CD4-positive, alpha-beta T cell (primary cell): ENCODE data around the gene NKAIN2. TPM values are rescaled to one million over a fixed set of nuclear protein-coding genes. Genes with fewer than 3 reads are reported as not detected.

ENCODE experiments used
- ATAC-seq: fragments of 200-7000 bp; cut with Tn5 transposase; one replicate; pipeline ENCODE4 v1.10.0; 2022; ENCODE audit warnings: mild to moderate bottlenecking; ENCODE audit not compliant: poor library complexity
- CTCF ChIA-PET: fragments of 350-600 bp; sonication (Branson Sonifier 250); formaldehyde crosslinking; loops from one replicate; lab custom pipeline; 2021; ENCODE audit warnings: antibody characterized with exemption, inconsistent platforms; lab: Charles Lee
- POLR2A ChIA-PET: fragments of 350-600 bp; sonication (Branson Sonifier 250); formaldehyde crosslinking; loops from one replicate; lab custom pipeline; 2021; ENCODE audit warnings: antibody characterized with exemption, inconsistent platforms; lab: Charles Lee
- DNase-seq, 14 experiments: peaks; one replicate each; pipeline ENCODE4 v3.0.0-alpha.2; 2013 to 2020; ENCODE audit warnings: mixed read lengths in 2 of 14
- H3K27ac ChIP-seq, 2 donors: one replicate each; pipeline versions ENCODE4 v1.5.1 to v1.7.0; 2013; ENCODE audit warnings: low read length in 2 of 2, low read depth in 1 of 2, mild to moderate bottlenecking in 1 of 2
- H3K27me3 ChIP-seq, 2 experiments: 1 replicate in 1 of 2; 2 replicates in 1 of 2; pipeline versions ENCODE4 v1.6.1 to v1.7.0; 2013; ENCODE audit warnings: low read length in 2 of 2, control low read depth in 1 of 2, mild to moderate bottlenecking in 1 of 2, moderate library complexity in 1 of 2; ENCODE audit not compliant: insufficient read depth in 2 of 2, control insufficient read depth in 1 of 2
- H3K36me3 ChIP-seq: one replicate; pipeline ENCODE4 v1.6.1; 2013; ENCODE audit warnings: low read length, control low read depth; ENCODE audit not compliant: insufficient read depth
- H3K4me1 ChIP-seq: one replicate; pipeline ENCODE4 v1.6.1; 2013; ENCODE audit warnings: low read length, control low read depth; ENCODE audit not compliant: insufficient read depth
- H3K4me3 ChIP-seq: one replicate; pipeline ENCODE4 v1.5.1; 2013; ENCODE audit warnings: mild to moderate bottlenecking, low read length, moderate library complexity
- H3K9me3 ChIP-seq, 2 experiments: 1 replicate in 1 of 2; 2 replicates in 1 of 2; pipeline versions ENCODE4 v1.6.1 to v1.7.0; 2013; ENCODE audit warnings: low read length in 2 of 2, mild to moderate bottlenecking in 2 of 2, control low read depth in 1 of 2, moderate library complexity in 1 of 2; ENCODE audit not compliant: control insufficient read depth in 1 of 2, insufficient read depth in 1 of 2
- H3K27ac Mint-ChIP-seq: one replicate; pipeline ENCODE4 v1.8.0; 2020; ENCODE audit warnings: mixed read lengths
- H3K27me3 Mint-ChIP-seq: one replicate; pipeline ENCODE4 v1.8.0; 2021; ENCODE audit warnings: mixed read lengths
- H3K36me3 Mint-ChIP-seq: one replicate; pipeline ENCODE4 v1.8.0; 2021; ENCODE audit warnings: low read depth, mixed read lengths
- H3K4me1 Mint-ChIP-seq: one replicate; pipeline ENCODE4 v1.8.0; 2021; ENCODE audit warnings: low read depth, mixed read lengths
- H3K4me3 Mint-ChIP-seq: one replicate; pipeline ENCODE4 v1.8.0; 2020; ENCODE audit warnings: mild to moderate bottlenecking, mixed read lengths
- H3K9me3 Mint-ChIP-seq: one replicate; pipeline ENCODE4 v1.8.0; 2020; ENCODE audit warnings: mixed read lengths
- intact Hi-C, 2 experiments: fragments of 100-400 bp; cut with DNase I in 1 of 2; cut with micrococcal nuclease in 1 of 2; formaldehyde crosslinking; loops; one replicate each; pipeline versions ENCODE4 v1.15.1 to v1.9.0; 2023 to 2025; cut with DNase I, micrococcal nuclease
- total RNA-seq, 174 experiments: library from RNA in 2 of 174; stranded (reverse) in 2 of 174; gene quantifications; one replicate each; pipeline ENCODE4 v1.2.3 and lab custom pipeline; 2021 to 2026
- TF ChIP-seq, protein P1 (sequence below): fragments of 200-600 bp; IDR thresholded peaks from one replicate; pipeline ENCODE4 v1.8.0; 2022; ENCODE audit warnings: antibody characterized with exemption, mild to moderate bottlenecking

The NKAIN2 gene
- total RNA-seq, 2 experiments from 2014 or later: not detected

DNA sequence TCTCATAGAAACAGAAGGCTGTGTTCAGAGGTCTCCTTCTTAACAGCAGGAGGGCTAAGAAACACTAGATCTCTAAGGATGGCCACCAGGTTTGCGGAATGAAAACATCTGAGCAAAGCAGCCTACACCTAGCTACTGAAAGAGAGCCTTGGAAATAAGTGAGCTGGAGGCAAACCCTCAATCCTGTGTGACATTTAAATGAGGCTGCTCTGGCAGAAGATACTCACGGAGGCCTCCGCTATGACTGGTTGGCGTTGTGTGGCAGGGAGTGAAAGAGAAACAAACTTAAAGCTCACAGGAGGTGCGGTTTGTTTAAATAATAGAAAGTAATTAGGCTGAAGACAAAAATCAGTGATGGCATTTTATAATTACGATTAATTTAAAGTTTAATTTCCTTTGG, 996.6 kb downstream of the NKAIN2 start:
- H3K4me1 ChIP-seq: no peaks in the 10 kb centered on the region
- intact Hi-C loops: no loop called here
- DNase-seq (no peak), ATAC-seq (no peak)
- ChIA-PET CTCF (no interaction called here), POLR2A (no interaction called here)
- no peaks in the 10 kb centered on the region for H3K9me3 ChIP-seq
- Mint-ChIP-seq H3K4me1 (no peaks in the 10 kb centered on the region), H3K36me3 (no peaks in the 10 kb centered on the region), H3K27me3 (peaks cover 9% of the 10 kb centered on the region), H3K9me3 (no peaks in the 10 kb centered on the region), H3K4me3 (no peak overlapping the region), H3K27ac (no peak overlapping the region)
- no peak overlapping the region for H3K27ac ChIP-seq
- no peaks in the 10 kb centered on the region for H3K27me3 ChIP-seq
- TF ChIP-seq, protein P1, sequence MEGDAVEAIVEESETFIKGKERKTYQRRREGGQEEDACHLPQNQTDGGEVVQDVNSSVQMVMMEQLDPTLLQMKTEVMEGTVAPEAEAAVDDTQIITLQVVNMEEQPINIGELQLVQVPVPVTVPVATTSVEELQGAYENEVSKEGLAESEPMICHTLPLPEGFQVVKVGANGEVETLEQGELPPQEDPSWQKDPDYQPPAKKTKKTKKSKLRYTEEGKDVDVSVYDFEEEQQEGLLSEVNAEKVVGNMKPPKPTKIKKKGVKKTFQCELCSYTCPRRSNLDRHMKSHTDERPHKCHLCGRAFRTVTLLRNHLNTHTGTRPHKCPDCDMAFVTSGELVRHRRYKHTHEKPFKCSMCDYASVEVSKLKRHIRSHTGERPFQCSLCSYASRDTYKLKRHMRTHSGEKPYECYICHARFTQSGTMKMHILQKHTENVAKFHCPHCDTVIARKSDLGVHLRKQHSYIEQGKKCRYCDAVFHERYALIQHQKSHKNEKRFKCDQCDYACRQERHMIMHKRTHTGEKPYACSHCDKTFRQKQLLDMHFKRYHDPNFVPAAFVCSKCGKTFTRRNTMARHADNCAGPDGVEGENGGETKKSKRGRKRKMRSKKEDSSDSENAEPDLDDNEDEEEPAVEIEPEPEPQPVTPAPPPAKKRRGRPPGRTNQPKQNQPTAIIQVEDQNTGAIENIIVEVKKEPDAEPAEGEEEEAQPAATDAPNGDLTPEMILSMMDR: no peak
- no peaks in the 10 kb centered on the region for H3K36me3 ChIP-seq
- H3K4me3 ChIP-seq: no peak overlapping the region

DNA sequence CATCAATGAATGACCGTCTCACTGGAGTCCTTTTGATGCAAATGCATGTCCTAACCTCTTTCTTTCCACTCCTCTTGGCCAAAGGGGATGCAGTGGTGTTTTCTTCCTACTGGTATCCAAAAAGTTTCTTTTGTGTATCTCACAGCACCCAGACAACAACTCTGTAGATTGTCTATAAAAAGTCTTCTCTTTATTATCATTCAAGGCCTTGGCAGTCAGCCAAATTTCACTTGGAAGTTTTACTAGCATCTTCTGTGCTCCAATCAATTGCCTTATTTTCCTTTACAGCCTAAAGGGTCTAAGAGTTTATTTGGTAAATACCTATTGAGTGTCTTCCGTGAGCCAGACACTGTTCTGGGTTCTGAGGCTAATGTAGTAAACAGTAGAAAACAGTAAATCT, 1008.4 kb downstream of the NKAIN2 start:
- POLR2A ChIA-PET: no interaction called here
- no peaks in the 10 kb centered on the region for H3K36me3 Mint-ChIP-seq
- no peaks in the 10 kb centered on the region for H3K27me3 Mint-ChIP-seq
- no peak overlapping the region for H3K4me3 Mint-ChIP-seq
- Histone ChIP-seq H3K27ac (no peak overlapping the region), H3K9me3 (no peaks in the 10 kb centered on the region), H3K27me3 (no peaks in the 10 kb centered on the region), H3K36me3 (no peaks in the 10 kb centered on the region), H3K4me3 (no peak overlapping the region), H3K4me1 (no peaks in the 10 kb centered on the region)
- DNase-seq (no peak), ATAC-seq (no peak)
- TF ChIP-seq, protein P1: no peak
- intact Hi-C loops: no loop called here
- no peaks in the 10 kb centered on the region for H3K4me1 Mint-ChIP-seq
- CTCF ChIA-PET: no interaction called here
- H3K27ac Mint-ChIP-seq: no peak overlapping the region
- no peaks in the 10 kb centered on the region for H3K9me3 Mint-ChIP-seq

DNA sequence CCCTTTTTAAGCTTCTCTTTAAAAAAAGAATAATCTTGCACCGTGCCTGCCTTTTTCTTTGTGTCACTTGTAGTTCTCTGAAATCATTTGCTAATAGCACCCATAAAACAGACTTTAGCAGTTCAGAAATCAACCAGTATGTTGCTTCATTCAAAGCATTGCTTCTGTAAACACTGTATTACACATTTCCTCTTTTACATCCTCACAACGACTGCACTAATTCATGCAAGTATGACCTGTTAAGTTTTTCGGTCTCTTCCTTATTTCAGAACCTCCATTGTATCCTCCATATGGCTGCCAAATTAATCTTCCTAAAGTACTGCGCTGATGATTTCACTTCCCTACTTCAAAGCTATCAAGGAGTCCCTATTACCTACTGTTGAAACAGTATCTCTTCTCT, 1015.7 kb downstream of the NKAIN2 start:
- no peak overlapping the region for H3K4me3 Mint-ChIP-seq
- intact Hi-C loops: no loop called here
- TF ChIP-seq, protein P1: no peak
- H3K9me3 ChIP-seq: no peaks in the 10 kb centered on the region
- H3K27ac ChIP-seq: no peak overlapping the region
- no peaks in the 10 kb centered on the region for H3K36me3 Mint-ChIP-seq
- H3K36me3 ChIP-seq: no peaks in the 10 kb centered on the region
- H3K27me3 Mint-ChIP-seq: no peaks in the 10 kb centered on the region
- DNase-seq (peak in 3 of 14 experiments; percentile 7 to 16 (median 12)), ATAC-seq (no peak)
- H3K27ac Mint-ChIP-seq: no peak overlapping the region
- no peaks in the 10 kb centered on the region for H3K4me1 Mint-ChIP-seq
- ChIA-PET POLR2A (no interaction called here), CTCF (no interaction called here)
- H3K27me3 ChIP-seq: no peaks in the 10 kb centered on the region
- H3K4me3 ChIP-seq: no peak overlapping the region
- no peaks in the 10 kb centered on the region for H3K9me3 Mint-ChIP-seq
- H3K4me1 ChIP-seq: no peaks in the 10 kb centered on the region
